ENCODE data around the gene UGT1A7. TPM values are rescaled to one million over a fixed set of nuclear protein-coding genes. Genes with fewer than 3 reads are reported as not detected.
A peak's percentile ranks its signal among the peaks of the same experiment; 100 is the strongest.

The UGT1A7 gene
- total and polyA plus RNA-seq, 9 of the 15 experiments (the other 6 are each of a cell fraction or from before 2014, with no cell fraction given), result not detected

DNA sequence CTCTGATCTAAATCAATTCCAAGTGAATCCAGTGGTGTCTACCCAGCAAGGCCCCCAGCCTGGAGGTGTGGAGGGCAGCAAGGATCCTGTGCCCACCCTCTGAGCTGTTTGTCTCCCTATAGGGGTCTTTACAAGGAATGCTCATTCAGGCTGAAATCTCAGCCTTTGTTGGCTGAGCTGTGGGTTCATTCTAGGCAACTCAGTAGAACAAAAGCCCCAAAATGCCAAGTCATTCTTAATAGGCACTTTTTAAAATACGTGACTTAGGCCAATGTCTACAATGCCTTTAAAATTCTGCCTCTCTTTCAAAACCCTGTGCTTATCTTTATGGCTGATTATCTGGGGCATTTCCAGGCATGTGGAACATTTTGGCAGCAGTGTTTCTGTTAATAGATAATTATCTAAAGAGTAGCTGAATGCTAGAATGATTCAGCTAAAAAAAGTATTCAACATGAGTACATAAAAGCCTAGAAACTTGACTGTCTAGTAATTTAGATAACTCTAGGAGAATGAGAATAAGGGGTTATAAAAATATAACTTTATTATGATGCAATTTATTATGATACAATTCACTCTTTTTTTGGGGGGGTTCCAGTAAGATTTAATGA is 18.4 kb downstream of the UGT1A7 start (continued):
- TF ChIP-seq, protein P1, sequence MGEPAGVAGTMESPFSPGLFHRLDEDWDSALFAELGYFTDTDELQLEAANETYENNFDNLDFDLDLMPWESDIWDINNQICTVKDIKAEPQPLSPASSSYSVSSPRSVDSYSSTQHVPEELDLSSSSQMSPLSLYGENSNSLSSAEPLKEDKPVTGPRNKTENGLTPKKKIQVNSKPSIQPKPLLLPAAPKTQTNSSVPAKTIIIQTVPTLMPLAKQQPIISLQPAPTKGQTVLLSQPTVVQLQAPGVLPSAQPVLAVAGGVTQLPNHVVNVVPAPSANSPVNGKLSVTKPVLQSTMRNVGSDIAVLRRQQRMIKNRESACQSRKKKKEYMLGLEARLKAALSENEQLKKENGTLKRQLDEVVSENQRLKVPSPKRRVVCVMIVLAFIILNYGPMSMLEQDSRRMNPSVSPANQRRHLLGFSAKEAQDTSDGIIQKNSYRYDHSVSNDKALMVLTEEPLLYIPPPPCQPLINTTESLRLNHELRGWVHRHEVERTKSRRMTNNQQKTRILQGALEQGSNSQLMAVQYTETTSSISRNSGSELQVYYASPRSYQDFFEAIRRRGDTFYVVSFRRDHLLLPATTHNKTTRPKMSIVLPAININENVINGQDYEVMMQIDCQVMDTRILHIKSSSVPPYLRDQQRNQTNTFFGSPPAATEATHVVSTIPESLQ (CRISPR knock-in tag; IDR thresholded peaks at IDR 0.05), result no peak
- TF ChIP-seq SIX5 (IDR thresholded peaks at IDR 0.05; ENCODE audit: borderline replicate concordance in 1 of 2, insufficient read depth in 1 of 2, low read depth in 1 of 2, low read length in 2 of 2) (no peak), NUFIP1 (IDR thresholded peaks at IDR 0.05; ENCODE audit: partially characterized antibody) (no peak), ZNF324 (CRISPR knock-in tag; IDR thresholded peaks at IDR 0.05) (no peak), STAT5B (CRISPR knock-in tag; IDR thresholded peaks at IDR 0.05) (no peak), YBX1 (IDR thresholded peaks at IDR 0.05) (no peak), TAL1 (IDR thresholded peaks at IDR 0.05) (peak; percentile 45), RFX1 (IDR thresholded peaks at IDR 0.05) (no peak), TSC22D4 (tag; IDR thresholded peaks at IDR 0.05) (no peak), FOXA3 (CRISPR knock-in tag; conservative IDR thresholded peaks at IDR 0.05 in 1 of 2, IDR thresholded peaks at IDR 0.05 in 1 of 2) (peak in 1 of 2 experiments; percentile 55; a peak in 1 of 4 replicates), SETDB1 (IDR thresholded peaks at IDR 0.05; ENCODE audit: low read length) (no peak), ZNF175 (CRISPR knock-in tag; IDR thresholded peaks at IDR 0.05; ENCODE audit: low read depth) (no peak), ZNF3 (CRISPR knock-in tag; IDR thresholded peaks at IDR 0.05) (no peak), RBFOX2 (IDR thresholded peaks at IDR 0.05; ENCODE audit: low read depth, low read length) (no peak), SMARCC2 (IDR thresholded peaks at IDR 0.05; ENCODE audit: low read depth) (peak; percentile 75), SIRT6 (IDR thresholded peaks at IDR 0.05; ENCODE audit: low read depth, low read length) (no peak), ZC3H4 (CRISPR knock-in tag; IDR thresholded peaks at IDR 0.05; ENCODE audit: borderline replicate concordance) (no peak), RNF2 (IDR thresholded peaks at IDR 0.05) (0 out of 2 replicates have a peak, but pooled peaks have one; percentile 34), SRSF7 (optimal IDR thresholded peaks at IDR 0.05; ENCODE audit: low read depth, low read length) (no peak), ZNF780A (CRISPR knock-in tag; IDR thresholded peaks at IDR 0.05) (no peak), ZNF197 (CRISPR knock-in tag; IDR thresholded peaks at IDR 0.05; ENCODE audit: low read depth) (no peak), KLF6 (CRISPR knock-in tag; IDR thresholded peaks at IDR 0.05; ENCODE audit: borderline replicate concordance) (no peak)
- TF ChIP-seq, protein P2, sequence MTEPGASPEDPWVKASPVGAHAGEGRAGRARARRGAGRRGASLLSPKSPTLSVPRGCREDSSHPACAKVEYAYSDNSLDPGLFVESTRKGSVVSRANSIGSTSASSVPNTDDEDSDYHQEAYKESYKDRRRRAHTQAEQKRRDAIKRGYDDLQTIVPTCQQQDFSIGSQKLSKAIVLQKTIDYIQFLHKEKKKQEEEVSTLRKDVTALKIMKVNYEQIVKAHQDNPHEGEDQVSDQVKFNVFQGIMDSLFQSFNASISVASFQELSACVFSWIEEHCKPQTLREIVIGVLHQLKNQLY (CRISPR knock-in tag; conservative IDR thresholded peaks at IDR 0.05), result no peak
- TF ChIP-seq, protein P3, sequence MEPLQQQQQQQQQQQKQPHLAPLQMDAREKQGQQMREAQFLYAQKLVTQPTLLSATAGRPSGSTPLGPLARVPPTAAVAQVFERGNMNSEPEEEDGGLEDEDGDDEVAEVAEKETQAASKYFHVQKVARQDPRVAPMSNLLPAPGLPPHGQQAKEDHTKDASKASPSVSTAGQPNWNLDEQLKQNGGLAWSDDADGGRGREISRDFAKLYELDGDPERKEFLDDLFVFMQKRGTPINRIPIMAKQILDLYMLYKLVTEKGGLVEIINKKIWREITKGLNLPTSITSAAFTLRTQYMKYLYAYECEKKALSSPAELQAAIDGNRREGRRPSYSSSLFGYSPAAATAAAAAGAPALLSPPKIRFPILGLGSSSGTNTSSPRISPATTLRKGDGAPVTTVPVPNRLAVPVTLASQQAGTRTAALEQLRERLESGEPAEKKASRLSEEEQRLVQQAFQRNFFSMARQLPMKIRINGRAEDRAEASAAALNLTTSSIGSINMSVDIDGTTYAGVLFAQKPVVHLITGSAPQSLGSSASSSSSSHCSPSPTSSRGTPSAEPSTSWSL (CRISPR knock-in tag; IDR thresholded peaks at IDR 0.05; ENCODE audit: borderline replicate concordance), result no peak
- TF ChIP-seq, protein P4, sequence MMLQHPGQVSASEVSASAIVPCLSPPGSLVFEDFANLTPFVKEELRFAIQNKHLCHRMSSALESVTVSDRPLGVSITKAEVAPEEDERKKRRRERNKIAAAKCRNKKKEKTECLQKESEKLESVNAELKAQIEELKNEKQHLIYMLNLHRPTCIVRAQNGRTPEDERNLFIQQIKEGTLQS (IDR thresholded peaks at IDR 0.05), result peak; percentile 53
- TF ChIP-seq, protein P4 (CRISPR knock-in tag; conservative IDR thresholded peaks at IDR 0.05), result no peak
